K562 (cell line): Measurements from ENCODE around the gene KIF27. TPM values are rescaled to one million over a fixed set of nuclear protein-coding genes. Genes with fewer than 3 reads are reported as not detected.
A peak's percentile ranks its signal among the peaks of the same experiment; 100 is the strongest.

Experiments used
- CHD1 ChIP-seq: fragments of 200-600 bp; sonication (generic); IDR thresholded peaks from one replicate; pipeline ENCODE4 v1.6.1; 2012; ENCODE audit warnings: mild to moderate bottlenecking, moderate library complexity, low read length, inconsistent platforms
- ESRRA ChIP-seq: fragments of 450-650 bp; IDR thresholded peaks from 2 replicates; pipeline ENCODE4 v1.6.1; 2014; ENCODE audit warnings: low read depth, mild to moderate bottlenecking, moderate library complexity, borderline replicate concordance
- GABPB2 ChIP-seq: fragments of 250-450 bp; sonication (Bioruptor Pico); conservative IDR thresholded peaks from 2 replicates; pipeline ENCODE4 v1.5.1; 2021; ENCODE audit warnings: mild to moderate bottlenecking
- L3MBTL2 ChIP-seq: fragments of 450-650 bp; IDR thresholded peaks from 2 replicates; pipeline ENCODE4 v1.6.1; 2016; ENCODE audit warnings: mild to moderate bottlenecking, moderate library complexity
- NR3C1 ChIP-seq: sonication (generic); formaldehyde crosslinking; IDR thresholded peaks from 2 replicates; pipeline ENCODE4 v1.8.1; 2022; ENCODE audit warnings: missing genetic modification reagents
- NUFIP1 ChIP-seq: fragments of 450-650 bp; IDR thresholded peaks from 2 replicates; pipeline ENCODE4 v1.6.1; 2018; ENCODE audit not compliant: partially characterized antibody
- TEAD4 ChIP-seq, 2 experiments: sonication (generic) in 1 of 2; formaldehyde crosslinking in 1 of 2; IDR thresholded peaks; 2 replicates each; pipeline versions ENCODE4 v1.6.1 to v1.8.0; 2012 to 2022; ENCODE audit warnings: borderline replicate concordance in 1 of 2, inconsistent platforms in 1 of 2, low read length in 1 of 2, mild to moderate bottlenecking in 1 of 2, missing genetic modification reagents in 1 of 2
- YY1 ChIP-seq, 3 experiments: IDR thresholded peaks; 2 replicates each; pipeline ENCODE4 v1.6.1; 2011; ENCODE audit warnings: low read length in 2 of 3, mild to moderate bottlenecking in 2 of 3, moderate library complexity in 2 of 3, borderline replicate concordance in 1 of 3, control low read depth in 1 of 3, low read depth in 1 of 3; ENCODE audit not compliant: insufficient read depth in 3 of 3, insufficient replicate concordance in 2 of 3, control insufficient read depth in 1 of 3, insufficient read length in 1 of 3; ENCODE audit errors: extremely low read depth in 1 of 3
- polyA plus RNA-seq, 8 experiments: library from polyadenylated mRNA; depleted of rRNA in 4 of 8; stranded (reverse) in 5 of 8; unstranded in 3 of 8; fragments of >200 nt; fragmentation: Nextera tagmentation in 2 of 8; fragmentation: Illumina TruSeq in 1 of 8; extraction: Ambion mirVana in 2 of 8; extraction: Trizol in 1 of 8; gene quantifications; 2 replicates each; pipeline versions ENCODE4 v1.2.1 to v1.2.3, GENCODE V29; 2011 to 2014; ENCODE audit warnings: inconsistent platforms in 1 of 8, missing spikeins in 1 of 8
- total RNA-seq, 7 experiments: library from RNA; depleted of rRNA in 6 of 7; stranded (reverse); fragments of >200 nt in 6 of 7; fragmentation: Illumina TruSeq in 2 of 7; extraction: Trizol in 2 of 7; gene quantifications; 2 replicates each; pipeline versions ENCODE4 v1.2.1 to v1.2.3, GENCODE V29; 2011 to 2021; ENCODE audit warnings: low replicate concordance in 1 of 7
- TF ChIP-seq, protein P1 (sequence below): fragments of 450-650 bp; IDR thresholded peaks from 2 replicates; pipeline ENCODE4 v1.6.1; 2016; ENCODE audit warnings: mild to moderate bottlenecking, moderate library complexity
- TF ChIP-seq, protein P2 (sequence below): fragments of 450-650 bp; conservative IDR thresholded peaks from 2 replicates; pipeline ENCODE4 v1.6.1; 2016; ENCODE audit warnings: missing genetic modification characterization, low read depth, mild to moderate bottlenecking, missing compliant biosample characterization, moderate library complexity
- TF ChIP-seq, protein P3 (sequence below): fragments of 200-800 bp; sonication (Bioruptor generic); IDR thresholded peaks from 2 replicates; pipeline ENCODE4 v1.6.1; 2017; ENCODE audit warnings: missing genetic modification characterization, missing compliant biosample characterization

Gene KIF27
- total and polyA plus RNA-seq, 9 of the 15 experiments (the other 6 are each of a cell fraction or from before 2014, with no cell fraction given), result 0.32 to 2.4 (median 0.98) TPM

DNA sequence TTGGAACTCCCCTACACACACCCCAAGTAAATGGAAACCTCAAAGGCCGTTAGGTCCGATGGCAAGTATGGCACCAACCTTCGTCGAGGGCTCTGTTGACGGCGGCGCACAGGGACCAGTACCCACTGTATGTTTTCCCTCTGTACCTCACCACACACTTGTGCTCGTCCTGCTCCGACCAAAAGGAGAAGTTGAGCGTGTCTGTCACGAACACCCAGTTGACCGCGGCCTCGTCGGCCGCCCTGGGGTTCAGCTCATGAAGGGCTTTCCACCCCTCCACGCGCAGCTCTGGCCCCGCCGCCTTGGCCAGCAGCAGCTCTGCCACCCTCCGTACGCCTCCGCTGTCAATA lies 34.8 kb upstream of the KIF27 start (continued):
- TF ChIP-seq, protein P1, sequence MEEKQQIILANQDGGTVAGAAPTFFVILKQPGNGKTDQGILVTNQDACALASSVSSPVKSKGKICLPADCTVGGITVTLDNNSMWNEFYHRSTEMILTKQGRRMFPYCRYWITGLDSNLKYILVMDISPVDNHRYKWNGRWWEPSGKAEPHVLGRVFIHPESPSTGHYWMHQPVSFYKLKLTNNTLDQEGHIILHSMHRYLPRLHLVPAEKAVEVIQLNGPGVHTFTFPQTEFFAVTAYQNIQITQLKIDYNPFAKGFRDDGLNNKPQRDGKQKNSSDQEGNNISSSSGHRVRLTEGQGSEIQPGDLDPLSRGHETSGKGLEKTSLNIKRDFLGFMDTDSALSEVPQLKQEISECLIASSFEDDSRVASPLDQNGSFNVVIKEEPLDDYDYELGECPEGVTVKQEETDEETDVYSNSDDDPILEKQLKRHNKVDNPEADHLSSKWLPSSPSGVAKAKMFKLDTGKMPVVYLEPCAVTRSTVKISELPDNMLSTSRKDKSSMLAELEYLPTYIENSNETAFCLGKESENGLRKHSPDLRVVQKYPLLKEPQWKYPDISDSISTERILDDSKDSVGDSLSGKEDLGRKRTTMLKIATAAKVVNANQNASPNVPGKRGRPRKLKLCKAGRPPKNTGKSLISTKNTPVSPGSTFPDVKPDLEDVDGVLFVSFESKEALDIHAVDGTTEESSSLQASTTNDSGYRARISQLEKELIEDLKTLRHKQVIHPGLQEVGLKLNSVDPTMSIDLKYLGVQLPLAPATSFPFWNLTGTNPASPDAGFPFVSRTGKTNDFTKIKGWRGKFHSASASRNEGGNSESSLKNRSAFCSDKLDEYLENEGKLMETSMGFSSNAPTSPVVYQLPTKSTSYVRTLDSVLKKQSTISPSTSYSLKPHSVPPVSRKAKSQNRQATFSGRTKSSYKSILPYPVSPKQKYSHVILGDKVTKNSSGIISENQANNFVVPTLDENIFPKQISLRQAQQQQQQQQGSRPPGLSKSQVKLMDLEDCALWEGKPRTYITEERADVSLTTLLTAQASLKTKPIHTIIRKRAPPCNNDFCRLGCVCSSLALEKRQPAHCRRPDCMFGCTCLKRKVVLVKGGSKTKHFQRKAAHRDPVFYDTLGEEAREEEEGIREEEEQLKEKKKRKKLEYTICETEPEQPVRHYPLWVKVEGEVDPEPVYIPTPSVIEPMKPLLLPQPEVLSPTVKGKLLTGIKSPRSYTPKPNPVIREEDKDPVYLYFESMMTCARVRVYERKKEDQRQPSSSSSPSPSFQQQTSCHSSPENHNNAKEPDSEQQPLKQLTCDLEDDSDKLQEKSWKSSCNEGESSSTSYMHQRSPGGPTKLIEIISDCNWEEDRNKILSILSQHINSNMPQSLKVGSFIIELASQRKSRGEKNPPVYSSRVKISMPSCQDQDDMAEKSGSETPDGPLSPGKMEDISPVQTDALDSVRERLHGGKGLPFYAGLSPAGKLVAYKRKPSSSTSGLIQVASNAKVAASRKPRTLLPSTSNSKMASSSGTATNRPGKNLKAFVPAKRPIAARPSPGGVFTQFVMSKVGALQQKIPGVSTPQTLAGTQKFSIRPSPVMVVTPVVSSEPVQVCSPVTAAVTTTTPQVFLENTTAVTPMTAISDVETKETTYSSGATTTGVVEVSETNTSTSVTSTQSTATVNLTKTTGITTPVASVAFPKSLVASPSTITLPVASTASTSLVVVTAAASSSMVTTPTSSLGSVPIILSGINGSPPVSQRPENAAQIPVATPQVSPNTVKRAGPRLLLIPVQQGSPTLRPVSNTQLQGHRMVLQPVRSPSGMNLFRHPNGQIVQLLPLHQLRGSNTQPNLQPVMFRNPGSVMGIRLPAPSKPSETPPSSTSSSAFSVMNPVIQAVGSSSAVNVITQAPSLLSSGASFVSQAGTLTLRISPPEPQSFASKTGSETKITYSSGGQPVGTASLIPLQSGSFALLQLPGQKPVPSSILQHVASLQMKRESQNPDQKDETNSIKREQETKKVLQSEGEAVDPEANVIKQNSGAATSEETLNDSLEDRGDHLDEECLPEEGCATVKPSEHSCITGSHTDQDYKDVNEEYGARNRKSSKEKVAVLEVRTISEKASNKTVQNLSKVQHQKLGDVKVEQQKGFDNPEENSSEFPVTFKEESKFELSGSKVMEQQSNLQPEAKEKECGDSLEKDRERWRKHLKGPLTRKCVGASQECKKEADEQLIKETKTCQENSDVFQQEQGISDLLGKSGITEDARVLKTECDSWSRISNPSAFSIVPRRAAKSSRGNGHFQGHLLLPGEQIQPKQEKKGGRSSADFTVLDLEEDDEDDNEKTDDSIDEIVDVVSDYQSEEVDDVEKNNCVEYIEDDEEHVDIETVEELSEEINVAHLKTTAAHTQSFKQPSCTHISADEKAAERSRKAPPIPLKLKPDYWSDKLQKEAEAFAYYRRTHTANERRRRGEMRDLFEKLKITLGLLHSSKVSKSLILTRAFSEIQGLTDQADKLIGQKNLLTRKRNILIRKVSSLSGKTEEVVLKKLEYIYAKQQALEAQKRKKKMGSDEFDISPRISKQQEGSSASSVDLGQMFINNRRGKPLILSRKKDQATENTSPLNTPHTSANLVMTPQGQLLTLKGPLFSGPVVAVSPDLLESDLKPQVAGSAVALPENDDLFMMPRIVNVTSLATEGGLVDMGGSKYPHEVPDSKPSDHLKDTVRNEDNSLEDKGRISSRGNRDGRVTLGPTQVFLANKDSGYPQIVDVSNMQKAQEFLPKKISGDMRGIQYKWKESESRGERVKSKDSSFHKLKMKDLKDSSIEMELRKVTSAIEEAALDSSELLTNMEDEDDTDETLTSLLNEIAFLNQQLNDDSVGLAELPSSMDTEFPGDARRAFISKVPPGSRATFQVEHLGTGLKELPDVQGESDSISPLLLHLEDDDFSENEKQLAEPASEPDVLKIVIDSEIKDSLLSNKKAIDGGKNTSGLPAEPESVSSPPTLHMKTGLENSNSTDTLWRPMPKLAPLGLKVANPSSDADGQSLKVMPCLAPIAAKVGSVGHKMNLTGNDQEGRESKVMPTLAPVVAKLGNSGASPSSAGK, result peak; percentile 38; the same call in 1 of the 2 replicates
- TF ChIP-seq NR3C1, result no peak
- TF ChIP-seq GABPB2, result no peak
- TF ChIP-seq L3MBTL2, result peak; percentile 32
- peak; percentile 26 for TF ChIP-seq CHD1
- TF ChIP-seq, protein P2, sequence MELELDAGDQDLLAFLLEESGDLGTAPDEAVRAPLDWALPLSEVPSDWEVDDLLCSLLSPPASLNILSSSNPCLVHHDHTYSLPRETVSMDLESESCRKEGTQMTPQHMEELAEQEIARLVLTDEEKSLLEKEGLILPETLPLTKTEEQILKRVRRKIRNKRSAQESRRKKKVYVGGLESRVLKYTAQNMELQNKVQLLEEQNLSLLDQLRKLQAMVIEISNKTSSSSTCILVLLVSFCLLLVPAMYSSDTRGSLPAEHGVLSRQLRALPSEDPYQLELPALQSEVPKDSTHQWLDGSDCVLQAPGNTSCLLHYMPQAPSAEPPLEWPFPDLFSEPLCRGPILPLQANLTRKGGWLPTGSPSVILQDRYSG, result 0 out of 2 replicates have a peak, but pooled peaks have one; percentile 51
- TF ChIP-seq, protein P3, sequence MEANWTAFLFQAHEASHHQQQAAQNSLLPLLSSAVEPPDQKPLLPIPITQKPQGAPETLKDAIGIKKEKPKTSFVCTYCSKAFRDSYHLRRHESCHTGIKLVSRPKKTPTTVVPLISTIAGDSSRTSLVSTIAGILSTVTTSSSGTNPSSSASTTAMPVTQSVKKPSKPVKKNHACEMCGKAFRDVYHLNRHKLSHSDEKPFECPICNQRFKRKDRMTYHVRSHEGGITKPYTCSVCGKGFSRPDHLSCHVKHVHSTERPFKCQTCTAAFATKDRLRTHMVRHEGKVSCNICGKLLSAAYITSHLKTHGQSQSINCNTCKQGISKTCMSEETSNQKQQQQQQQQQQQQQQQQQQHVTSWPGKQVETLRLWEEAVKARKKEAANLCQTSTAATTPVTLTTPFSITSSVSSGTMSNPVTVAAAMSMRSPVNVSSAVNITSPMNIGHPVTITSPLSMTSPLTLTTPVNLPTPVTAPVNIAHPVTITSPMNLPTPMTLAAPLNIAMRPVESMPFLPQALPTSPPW (CRISPR knock-in tag), result no peak
- peak in 1 of 3 experiments; percentile 6 for TF ChIP-seq YY1 (IDR thresholded peaks at IDR 0.05; ENCODE audit: borderline replicate concordance in 1 of 3, control insufficient read depth in 1 of 3, extremely low read depth in 1 of 3, insufficient read depth in 3 of 3, insufficient read length in 1 of 3, insufficient replicate concordance in 2 of 3, low read depth in 1 of 3, low read length in 2 of 3)
- TF ChIP-seq NUFIP1, result no peak
- no peak for TF ChIP-seq ESRRA
- TF ChIP-seq TEAD4 (IDR thresholded peaks at IDR 0.05; ENCODE audit: low read length), result no peak
- TF ChIP-seq TEAD4 (CRISPR knock-in tag; IDR thresholded peaks at IDR 0.05; ENCODE audit: borderline replicate concordance), result no peak
